Skeletal muscle tissue (tissue), 4 donors: ENCODE data around the gene CHD9. TPM values are rescaled to one million over a fixed set of nuclear protein-coding genes. Genes with fewer than 3 reads are reported as not detected.
A peak's percentile ranks its signal among the peaks of the same experiment; 100 is the strongest.

Experiments
- H3K27ac ChIP-seq: one replicate; pipeline ENCODE4 v1.7.0; 2013; ENCODE audit warnings: mild to moderate bottlenecking, low read depth, low read length, inconsistent platforms
- H3K27me3 ChIP-seq, 3 donors: one replicate each; pipeline ENCODE4 v1.7.0; 2013; ENCODE audit warnings: low read length in 3 of 3; ENCODE audit not compliant: control insufficient read depth in 3 of 3, insufficient read depth in 3 of 3
- H3K36me3 ChIP-seq, 3 donors: one replicate each; pipeline ENCODE4 v1.7.0; 2013; ENCODE audit warnings: low read length in 3 of 3; ENCODE audit not compliant: control insufficient read depth in 3 of 3, insufficient read depth in 3 of 3
- H3K4me1 ChIP-seq, 3 donors: one replicate each; pipeline ENCODE4 v1.7.0; 2013; ENCODE audit warnings: low read length in 3 of 3, mild to moderate bottlenecking in 3 of 3; ENCODE audit not compliant: control insufficient read depth in 3 of 3, insufficient read depth in 3 of 3
- H3K4me3 ChIP-seq, 3 donors: one replicate each; pipeline ENCODE4 v1.7.0; 2013; ENCODE audit warnings: low read length in 3 of 3
- H3K9ac ChIP-seq, 3 donors: one replicate each; pipeline ENCODE4 v1.7.0; 2013; ENCODE audit warnings: low read length in 3 of 3, mild to moderate bottlenecking in 3 of 3, moderate library complexity in 2 of 3, low read depth in 1 of 3
- H3K9me3 ChIP-seq, 3 donors: one replicate each; pipeline ENCODE4 v1.7.0; 2013; ENCODE audit warnings: low read length in 3 of 3; ENCODE audit not compliant: control insufficient read depth in 3 of 3
- total RNA-seq: library from RNA; depleted of rRNA; stranded (reverse); fragments of >200 nt; gene quantifications from one replicate; pipeline ENCODE4 v1.2.3, GENCODE V29; 2014
- donor health status: Osteomylitis.

The CHD9 gene
- 69.4 TPM for total RNA-seq

- peak within 1 kb of the TSS; percentile 76 to 92 (median 83) for H3K9ac ChIP-seq
- H3K4me3 ChIP-seq = peak within 1 kb of the TSS; percentile 63 to 90 (median 68)
- H3K4me1 ChIP-seq = peaks cover 17 to 35% (median 24%) of the 10 kb centered on the region in 3 donors
- no peaks in the 10 kb centered on the region for H3K27me3 ChIP-seq
- H3K9me3 ChIP-seq = no peaks in the 10 kb centered on the region
- peak within 1 kb of the TSS; percentile 77 for H3K27ac ChIP-seq
- no peaks in the 10 kb centered on the region for H3K36me3 ChIP-seq
Observed at GRCh38 chr16:53054670-53055485, at the start of gene CHD9. Gene CHD9 (plus strand): TSS chr16:53054991. CDS start chr16:53156090, 101,099 bp downstream.

- Histone ChIP-seq H3K4me3 (no peak overlapping the region), H3K27ac (no peak overlapping the region), H3K4me1 (no peaks in the 10 kb centered on the region), H3K27me3 (no peaks in the 10 kb centered on the region), H3K9ac (no peak overlapping the region), H3K36me3 (no peaks in the 10 kb centered on the region), H3K9me3 (no peaks in the 10 kb centered on the region)
Observed at GRCh38 chr16:53007095-53007494, 47.7 kb upstream of the CHD9 start.

GRCh38 chr16:53014287-53014686 lies 40.5 kb upstream of the CHD9 start:
- Histone ChIP-seq H3K9me3 (no peaks in the 10 kb centered on the region), H3K36me3 (no peaks in the 10 kb centered on the region), H3K27ac (no peak overlapping the region), H3K4me3 (no peak overlapping the region), H3K4me1 (no peaks in the 10 kb centered on the region), H3K27me3 (peaks cover 0 to 5% (median 0%) of the 10 kb centered on the region in 3 donors), H3K9ac (no peak overlapping the region)

GRCh38 chr16:53018834-53019416 lies 35.9 kb upstream of the CHD9 start:
- H3K4me1 ChIP-seq = no peaks in the 10 kb centered on the region
- H3K9ac ChIP-seq = no peak overlapping the region
- no peak overlapping the region for H3K4me3 ChIP-seq
- H3K9me3 ChIP-seq = no peaks in the 10 kb centered on the region
- no peak overlapping the region for H3K27ac ChIP-seq
- no peaks in the 10 kb centered on the region for H3K36me3 ChIP-seq
- no peaks in the 10 kb centered on the region for H3K27me3 ChIP-seq

DNA sequence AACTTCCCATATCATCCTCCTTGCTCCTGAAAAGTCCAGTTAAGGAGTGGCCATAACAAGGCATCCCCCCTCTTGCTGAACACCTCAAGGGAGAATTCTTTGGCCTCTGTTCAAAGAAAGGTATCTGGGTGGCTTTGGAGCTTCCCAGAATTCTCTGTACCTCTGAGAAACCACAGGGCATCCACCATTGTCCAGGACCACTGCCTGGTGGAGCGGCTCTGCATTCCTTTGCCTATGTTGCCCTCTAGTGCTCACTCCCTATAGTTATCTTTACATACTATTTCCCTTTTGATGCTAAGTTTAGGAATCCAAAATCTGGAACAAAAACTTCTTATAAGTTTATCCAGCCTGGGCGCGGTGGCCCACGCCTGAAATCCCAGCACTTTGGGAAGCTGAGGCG lies 32.4 kb upstream of the CHD9 start:
- no peaks in the 10 kb centered on the region for H3K4me1 ChIP-seq
- H3K36me3 ChIP-seq = no peaks in the 10 kb centered on the region
- no peaks in the 10 kb centered on the region for H3K27me3 ChIP-seq
- H3K4me3 ChIP-seq = no peak overlapping the region
- no peak overlapping the region for H3K9ac ChIP-seq
- no peaks in the 10 kb centered on the region for H3K9me3 ChIP-seq
- no peak overlapping the region for H3K27ac ChIP-seq

DNA sequence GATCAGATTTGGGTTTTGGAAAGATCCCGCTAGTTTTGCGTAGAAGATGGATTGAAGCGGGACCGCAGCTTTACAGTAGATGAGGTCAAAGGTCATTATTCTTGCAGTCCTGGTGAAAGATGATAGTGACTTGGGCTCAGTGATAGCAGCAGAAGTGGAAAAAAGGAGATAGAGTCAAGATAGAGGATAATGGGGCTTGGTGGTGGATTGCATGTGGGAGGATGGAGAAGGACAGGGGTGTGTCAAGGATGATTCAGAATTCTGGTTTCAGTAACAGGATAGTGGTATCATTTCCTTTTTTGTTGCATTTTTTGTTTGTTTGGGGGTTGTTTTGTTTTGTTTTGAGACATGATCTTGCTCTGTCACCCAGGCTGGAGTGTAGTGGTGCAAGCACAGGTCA lies 30.7 kb upstream of the CHD9 start:
- Histone ChIP-seq H3K27ac (no peak overlapping the region), H3K4me1 (no peaks in the 10 kb centered on the region), H3K27me3 (no peaks in the 10 kb centered on the region), H3K36me3 (no peaks in the 10 kb centered on the region), H3K9ac (no peak overlapping the region), H3K9me3 (no peaks in the 10 kb centered on the region), H3K4me3 (no peak overlapping the region)

DNA sequence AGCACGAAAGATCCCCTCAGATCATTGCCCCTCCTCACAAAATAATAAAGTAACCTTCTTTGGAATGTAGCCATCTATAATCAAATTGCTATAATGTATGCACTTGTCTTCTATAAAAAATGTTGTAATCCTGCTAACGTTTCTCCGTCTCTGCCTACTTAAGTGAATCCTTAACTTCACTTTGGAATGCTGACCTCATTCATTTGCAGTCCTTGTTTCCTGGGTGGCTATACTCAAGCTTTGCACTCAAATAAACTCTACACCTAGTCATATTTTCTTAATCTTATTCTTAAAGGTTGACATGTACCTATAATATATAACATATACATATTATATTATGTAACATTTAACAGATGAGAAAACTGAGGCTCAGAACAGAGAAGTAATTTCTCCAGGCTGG lies 24.8 kb upstream of the CHD9 start:
- Histone ChIP-seq H3K27me3 (no peaks in the 10 kb centered on the region), H3K9me3 (peaks cover 0 to 4% (median 0%) of the 10 kb centered on the region in 3 donors), H3K36me3 (no peaks in the 10 kb centered on the region), H3K27ac (no peak overlapping the region), H3K9ac (no peak overlapping the region), H3K4me1 (no peaks in the 10 kb centered on the region), H3K4me3 (no peak overlapping the region)

- H3K9me3 ChIP-seq = peaks cover 0 to 4% (median 0%) of the 10 kb centered on the region in 3 donors
- no peak overlapping the region for H3K9ac ChIP-seq
- H3K36me3 ChIP-seq = no peaks in the 10 kb centered on the region
- no peak overlapping the region for H3K4me3 ChIP-seq
- no peaks in the 10 kb centered on the region for H3K4me1 ChIP-seq
- H3K27me3 ChIP-seq = no peaks in the 10 kb centered on the region
- H3K27ac ChIP-seq = no peak overlapping the region
Observed at GRCh38 chr16:53031323-53031942, 23.4 kb upstream of the CHD9 start.

- Histone ChIP-seq H3K36me3 (no peaks in the 10 kb centered on the region), H3K27me3 (no peaks in the 10 kb centered on the region), H3K9ac (no peak overlapping the region), H3K4me1 (no peaks in the 10 kb centered on the region), H3K4me3 (no peak overlapping the region), H3K9me3 (peaks cover 0 to 4% (median 0%) of the 10 kb centered on the region in 3 donors), H3K27ac (no peak overlapping the region)
Observed at GRCh38 chr16:53034306-53034705, 20.5 kb upstream of the CHD9 start.
